Measurements from ENCODE around the gene MYMX.
"Not testable (repeated sequence)": the region's sequence is repeated elsewhere in the genome, so short reads cannot be mapped to it uniquely, and the experiment has no call there.

Gene MYMX

DNA sequence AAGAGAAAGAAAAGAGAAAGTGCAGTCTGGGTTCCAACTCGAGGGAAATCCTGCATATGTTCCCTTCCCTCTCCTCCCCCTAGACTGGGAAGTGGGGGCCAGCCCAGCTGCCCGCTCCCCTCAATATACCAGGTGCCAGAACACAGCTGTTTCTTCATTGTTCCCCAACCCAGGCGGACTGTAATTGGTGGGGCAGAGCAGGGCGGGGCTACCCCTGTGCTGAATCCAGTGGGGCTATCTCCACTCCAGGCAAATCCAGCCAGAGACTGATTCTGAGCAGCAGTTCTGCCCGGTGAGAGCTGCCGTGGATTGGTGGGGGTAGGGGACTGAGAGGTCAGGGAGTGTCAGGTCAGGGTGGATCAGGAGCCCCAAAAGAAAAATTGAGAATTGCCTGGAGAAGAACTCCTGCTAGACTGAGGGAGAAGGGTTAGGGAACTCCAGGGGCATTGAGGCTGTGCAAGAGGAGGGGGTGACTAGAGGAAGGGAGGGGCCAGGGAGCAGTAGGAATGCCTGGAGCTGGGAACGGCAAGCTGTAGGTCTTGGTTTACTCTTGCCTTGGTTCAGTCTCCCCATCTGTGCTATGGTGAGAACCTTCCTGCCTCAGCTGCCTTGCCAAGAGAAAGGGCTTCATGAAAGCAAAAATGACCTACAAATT, at the start of gene MYMX:
TSS of gene MYMX (plus strand) at position 250 of the 655 bp plus-strand sequence. CDS start 546 bp downstream, outside the sequence.
- no peak for DNase-seq

DNA sequence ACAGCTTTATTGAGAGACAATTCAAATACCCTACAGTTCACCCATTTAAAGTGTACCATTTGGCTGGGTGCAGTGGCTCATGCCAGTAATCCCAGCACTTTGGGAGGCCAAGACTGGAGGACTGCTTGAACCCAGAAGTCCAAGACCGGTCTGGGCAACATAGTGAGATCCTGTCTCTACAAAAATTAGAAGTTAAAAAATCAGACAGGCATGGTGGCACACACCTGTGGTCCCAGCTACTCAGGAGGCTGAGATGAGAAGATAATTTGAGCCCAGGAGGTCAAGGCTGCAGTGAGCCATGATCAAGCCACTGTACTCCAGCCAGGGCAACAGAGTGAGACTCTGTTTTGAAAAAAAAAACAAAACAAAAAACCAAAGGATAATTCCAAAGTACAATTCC, 49.2 kb upstream of the MYMX start:
- no peak for DNase-seq

DNA sequence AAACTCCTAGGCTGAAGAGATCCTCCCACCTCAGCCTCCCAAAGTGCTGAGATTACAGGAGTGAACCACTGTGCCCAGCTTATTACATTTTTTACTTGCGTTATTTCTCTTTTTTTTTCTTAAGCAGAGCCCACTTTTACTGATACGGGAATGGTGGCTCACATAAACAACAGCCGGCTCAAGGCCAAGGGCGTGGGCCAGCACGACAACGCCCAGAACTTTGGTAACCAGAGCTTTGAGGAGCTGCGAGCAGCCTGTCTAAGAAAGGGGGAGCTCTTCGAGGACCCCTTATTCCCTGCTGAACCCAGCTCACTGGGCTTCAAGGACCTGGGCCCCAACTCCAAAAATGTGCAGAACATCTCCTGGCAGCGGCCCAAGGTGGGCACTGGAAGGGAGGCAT, 47.6 kb upstream of the MYMX start:
- no peak for DNase-seq

DNA sequence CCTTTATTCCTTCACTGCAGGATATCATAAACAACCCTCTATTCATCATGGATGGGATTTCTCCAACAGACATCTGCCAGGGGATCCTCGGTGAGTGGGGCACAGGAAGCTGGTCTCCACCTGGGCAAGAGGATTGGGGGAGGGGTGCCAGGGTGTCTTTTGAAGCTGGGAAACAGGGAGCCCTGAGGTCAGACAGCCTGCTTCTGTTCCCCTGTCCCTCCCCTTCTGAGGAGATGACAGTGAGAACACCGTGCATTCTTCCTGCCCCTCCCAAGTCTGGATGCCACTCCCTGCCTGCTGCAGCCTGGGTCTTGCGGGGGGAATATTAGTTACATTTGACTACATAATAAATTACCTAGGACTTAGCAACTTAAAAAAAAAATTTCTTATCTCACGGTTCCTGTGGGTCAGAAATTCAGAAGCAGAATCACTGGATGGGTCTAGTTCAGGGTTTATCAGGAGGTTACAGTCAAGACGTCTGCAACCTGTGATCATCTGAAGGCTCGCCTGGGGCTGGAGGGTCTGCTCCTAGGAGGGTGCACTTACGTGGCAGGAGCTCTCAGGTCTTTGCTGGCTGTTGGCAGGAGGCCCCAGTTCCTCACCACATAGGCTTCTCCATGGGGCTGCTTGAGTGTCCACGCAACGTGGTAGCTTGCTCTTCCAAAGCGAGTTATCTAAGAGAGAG, 46.7 kb upstream of the MYMX start:
- no peak for DNase-seq

DNA sequence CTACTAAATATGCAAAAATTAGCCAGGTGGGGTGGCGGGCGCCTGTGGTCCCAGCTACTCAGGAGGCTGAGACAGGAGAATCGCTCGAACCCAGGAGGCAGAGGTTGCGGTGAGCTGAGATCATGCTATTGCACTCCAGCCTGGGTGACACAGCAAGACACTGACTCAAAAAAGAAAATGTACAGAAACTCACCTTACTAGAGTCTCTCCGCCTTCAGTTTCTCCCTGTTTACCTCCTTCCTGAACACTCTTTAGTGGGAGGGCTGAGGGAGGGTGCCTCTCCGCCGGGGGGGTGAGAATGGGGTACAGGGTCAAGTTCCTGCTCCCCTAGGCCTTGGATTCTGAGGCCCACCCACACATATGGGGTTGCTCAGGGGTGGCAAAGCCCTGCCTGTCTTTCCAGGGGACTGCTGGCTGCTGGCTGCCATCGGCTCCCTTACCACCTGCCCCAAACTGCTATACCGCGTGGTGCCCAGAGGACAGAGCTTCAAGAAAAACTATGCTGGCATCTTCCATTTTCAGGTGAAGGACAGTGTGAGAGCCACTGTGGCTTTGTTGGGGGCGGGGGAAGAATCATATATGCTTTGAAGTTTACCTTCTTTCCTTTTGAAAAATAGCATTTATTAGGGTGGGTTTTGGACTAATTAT, 44.7 kb upstream of the MYMX start:
- DNase-seq: no peak

DNA sequence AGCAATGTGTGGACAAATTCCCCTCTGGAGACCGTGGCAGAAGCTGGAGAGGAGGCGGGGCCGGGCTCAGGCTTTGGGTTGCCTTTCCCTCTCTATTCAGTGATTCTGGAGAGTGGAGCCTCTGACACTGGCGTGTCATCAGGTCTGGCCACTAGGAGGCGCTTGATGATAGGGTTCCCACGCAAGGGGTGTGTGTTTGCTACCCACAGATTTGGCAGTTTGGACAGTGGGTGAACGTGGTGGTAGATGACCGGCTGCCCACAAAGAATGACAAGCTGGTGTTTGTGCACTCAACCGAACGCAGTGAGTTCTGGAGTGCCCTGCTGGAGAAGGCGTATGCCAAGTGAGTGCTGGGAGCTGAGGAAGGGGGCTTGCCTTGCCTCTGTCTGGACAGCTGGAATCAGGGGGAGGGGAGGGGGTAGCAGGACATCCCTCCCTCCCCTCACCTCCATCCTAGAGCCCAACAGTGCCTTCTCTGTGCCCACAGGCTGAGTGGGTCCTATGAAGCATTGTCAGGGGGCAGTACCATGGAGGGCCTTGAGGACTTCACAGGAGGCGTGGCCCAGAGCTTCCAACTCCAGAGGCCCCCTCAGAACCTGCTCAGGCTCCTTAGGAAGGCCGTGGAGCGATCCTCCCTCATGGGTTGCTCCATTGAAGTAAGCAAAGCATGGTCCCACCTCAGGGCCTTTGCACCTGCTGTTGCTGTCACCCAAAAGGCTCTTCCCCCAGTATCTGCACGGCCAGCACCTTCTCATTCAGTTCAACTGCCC, 43.8 kb upstream of the MYMX start:
- peak; percentile 64 for DNase-seq

DNA sequence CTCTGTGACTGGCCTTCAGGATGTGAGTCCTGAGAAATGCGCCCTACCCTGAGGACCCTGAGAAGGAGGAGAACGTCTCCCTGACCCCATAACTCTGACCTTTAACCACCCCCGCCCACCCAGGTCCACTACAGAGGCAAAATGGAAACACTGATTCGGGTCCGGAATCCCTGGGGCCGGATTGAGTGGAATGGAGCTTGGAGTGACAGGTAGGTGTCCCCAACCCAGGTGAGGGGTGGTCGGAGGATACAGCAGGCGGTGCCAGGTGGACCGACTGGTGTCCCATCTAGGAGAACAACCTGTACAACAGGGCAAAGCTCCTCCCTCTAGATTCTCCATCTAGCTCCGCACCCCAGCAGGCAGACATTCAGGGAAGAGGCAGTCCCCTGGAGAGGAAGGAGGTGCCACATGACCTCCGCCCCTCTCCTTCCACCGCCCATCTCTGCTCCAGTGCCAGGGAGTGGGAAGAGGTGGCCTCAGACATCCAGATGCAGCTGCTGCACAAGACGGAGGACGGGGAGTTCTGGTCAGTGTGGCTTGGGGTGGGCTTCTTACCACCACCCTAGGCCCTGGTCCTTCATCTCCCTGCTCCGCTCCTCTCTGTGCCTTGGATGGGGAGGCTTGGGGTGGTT, 40.5 kb upstream of the MYMX start:
- no peak for DNase-seq

DNA sequence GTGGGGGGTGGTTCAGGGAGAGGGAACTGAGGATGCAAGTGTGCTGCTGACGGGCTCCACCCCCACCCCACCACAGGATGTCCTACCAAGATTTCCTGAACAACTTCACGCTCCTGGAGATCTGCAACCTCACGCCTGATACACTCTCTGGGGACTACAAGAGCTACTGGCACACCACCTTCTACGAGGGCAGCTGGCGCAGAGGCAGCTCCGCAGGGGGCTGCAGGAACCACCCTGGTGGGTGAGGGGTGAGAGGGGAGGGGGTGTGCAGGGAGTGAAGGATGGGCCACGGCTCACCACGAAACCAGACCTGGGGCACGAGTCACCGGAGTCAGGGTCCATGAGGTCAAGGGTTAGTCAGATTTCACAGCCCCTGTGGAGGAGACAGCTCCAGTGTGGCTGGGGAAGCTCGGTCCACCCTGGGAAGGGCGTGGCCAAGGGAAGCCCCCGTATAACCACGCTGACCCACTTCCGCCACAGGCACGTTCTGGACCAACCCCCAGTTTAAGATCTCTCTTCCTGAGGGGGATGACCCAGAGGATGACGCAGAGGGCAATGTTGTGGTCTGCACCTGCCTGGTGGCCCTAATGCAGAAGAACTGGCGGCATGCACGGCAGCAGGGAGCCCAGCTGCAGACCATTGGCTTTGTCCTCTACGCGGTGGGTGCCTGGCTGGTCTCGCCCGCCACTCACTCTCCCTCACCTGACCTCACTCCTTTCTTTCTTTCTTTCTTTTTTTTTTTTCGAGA, 39.8 kb upstream of the MYMX start:
- DNase-seq: no peak

DNA sequence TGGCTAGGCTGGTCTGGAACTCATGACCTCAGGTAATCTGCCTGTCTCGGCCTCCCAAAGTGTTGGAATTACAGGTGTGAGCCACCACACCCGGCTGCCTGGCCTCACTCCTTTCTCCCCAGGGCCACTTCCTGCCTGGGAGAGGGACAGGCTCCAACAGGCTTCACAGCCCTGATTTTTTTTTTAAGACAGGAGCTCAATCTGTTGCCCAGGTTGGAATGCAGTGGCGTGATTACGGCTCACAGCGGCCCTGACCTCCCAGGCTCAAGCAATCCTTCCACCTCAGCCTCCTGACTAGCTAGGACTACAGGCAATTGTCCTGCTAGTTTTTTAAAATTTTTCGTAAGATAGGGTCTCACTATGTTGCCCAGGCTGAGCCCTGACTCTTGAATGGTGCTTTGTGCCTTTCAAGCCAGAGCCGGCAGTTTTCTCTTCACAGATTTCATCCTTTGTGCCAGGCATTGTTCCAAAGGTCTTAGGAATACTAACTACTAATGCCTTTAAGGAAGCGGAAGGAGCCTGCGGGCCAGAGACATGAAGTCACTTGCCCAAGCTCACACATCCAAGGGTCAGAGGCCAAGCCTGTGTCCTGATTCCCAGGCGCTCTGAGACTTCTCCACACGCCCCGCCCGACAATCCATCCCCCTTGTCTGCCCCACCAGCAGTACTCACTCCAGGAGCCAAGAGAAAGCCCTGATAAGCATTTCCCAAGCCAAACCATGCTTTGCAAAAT, 38.9 kb upstream of the MYMX start:
- no peak for DNase-seq

DNA sequence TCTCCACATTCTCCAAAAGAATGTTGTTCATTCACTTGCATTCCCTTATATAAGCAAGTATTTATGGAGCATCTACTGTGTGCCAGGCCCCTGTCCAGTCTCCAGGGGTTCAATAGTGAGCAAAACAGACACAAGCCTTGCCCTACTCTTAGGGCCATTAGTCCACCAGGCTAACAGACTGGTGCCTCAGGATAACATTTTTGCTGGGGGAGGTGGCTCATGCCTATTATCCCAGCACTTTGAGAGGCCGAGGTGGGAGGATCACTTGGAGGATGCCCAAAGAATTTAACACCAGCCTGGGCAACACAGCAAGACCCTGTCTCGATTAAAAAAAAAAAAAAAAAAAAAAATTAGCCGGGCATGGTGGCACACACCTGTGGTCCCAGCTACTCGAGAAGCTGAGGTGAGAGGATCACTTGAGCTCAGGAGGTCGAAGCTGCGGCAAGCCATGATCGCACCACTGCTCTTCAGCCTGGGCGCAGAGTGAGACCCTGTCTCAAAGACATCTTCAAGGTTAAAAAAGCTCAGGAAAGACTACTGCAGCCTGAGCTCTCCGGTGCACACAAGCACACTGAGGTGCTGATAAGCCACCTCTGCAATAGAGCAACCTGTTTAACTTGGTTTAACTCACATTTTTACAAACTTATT, 38.2 kb upstream of the MYMX start:
- no peak for DNase-seq

DNA sequence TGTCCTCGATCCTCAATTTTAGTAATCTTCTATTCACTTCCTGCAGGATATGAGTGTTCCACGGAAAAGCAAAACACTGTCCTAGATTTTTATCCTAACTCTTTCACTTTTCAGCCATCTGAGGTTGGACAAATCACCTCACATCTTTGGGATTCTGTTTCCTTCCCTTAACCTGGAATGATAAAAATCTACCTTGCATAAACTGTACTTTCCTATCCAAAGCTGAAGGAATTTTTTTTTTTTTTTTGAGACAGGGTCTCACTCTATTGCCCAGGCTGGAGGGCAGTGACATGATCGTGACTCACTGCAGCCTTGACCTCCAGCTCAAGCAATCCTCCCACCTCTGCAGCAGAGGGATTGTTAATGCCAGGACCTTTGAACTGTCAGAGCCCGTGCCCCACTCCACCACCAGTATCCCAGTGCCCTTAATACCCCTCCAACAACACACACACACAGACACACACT, 37.6 kb upstream of the MYMX start:
- no peak for DNase-seq

DNA sequence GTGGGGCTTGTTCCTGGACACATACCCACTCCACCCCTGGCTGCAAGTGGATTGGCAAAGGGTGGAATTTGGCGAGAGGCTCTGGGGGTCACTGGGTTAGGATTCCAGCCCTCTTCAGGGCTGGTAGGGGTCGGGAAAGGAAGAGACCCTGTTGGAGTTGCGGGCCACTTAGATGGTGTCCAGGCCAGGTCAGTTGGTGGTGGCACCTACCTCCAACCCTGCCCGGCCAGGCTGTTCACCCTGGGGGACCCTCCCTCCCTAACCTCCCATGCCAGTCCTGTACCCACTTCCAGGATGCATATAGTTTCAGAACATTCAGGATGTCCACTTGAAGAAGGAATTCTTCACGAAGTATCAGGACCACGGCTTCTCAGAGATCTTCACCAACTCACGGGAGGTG, 37.1 kb upstream of the MYMX start:
- no peak for DNase-seq

DNA sequence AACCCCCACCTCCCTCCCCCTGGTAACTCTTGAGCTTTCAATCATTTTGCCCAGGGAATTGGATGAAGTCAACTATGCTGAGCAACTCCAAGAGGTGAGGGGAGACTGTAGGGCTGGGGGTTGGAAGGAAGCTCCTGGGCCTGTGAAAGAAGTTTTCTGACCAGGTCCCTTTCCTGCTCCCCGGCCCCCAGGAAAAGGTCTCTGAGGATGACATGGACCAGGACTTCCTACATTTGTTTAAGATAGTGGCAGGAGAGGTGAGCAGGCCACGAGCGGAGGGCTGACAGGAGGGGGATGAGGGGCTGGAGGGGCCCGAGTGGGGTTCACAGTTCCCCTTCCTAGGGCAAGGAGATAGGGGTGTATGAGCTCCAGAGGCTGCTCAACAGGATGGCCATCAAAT, 36.3 kb upstream of the MYMX start:
- no peak for DNase-seq

DNA sequence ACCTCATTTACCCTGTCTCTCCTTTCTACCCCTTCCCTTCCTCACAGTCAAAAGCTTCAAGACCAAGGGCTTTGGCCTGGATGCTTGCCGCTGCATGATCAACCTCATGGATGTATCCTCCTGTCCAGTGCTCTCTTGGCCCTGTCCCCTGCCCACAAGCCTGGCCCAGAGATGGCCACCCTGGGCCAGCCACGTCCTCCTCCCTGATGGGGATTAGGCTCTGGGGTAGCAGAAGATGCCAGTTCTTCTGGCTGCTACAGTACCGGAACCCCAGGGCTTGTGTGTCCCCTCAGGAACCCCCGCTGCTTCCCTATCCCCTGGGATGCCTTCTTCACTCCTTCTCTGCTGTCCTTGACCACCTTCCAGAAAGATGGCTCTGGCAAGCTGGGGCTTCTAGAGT, 35.8 kb upstream of the MYMX start:
- no peak for DNase-seq

DNA sequence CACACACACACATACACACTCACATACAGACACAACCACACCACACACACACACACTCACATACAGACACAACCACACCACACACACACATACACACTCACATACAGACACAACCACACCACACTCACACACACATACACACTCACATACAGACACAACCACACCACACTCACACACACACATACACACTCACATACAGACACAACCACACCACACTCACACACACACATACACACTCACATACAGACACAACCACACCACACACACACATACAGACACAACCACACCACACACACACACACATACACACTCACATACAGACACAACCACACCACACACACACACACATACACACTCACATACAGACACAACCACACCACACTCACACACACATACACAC, 34.9 kb upstream of the MYMX start:
- DNase-seq: not testable (repeated sequence)

DNA sequence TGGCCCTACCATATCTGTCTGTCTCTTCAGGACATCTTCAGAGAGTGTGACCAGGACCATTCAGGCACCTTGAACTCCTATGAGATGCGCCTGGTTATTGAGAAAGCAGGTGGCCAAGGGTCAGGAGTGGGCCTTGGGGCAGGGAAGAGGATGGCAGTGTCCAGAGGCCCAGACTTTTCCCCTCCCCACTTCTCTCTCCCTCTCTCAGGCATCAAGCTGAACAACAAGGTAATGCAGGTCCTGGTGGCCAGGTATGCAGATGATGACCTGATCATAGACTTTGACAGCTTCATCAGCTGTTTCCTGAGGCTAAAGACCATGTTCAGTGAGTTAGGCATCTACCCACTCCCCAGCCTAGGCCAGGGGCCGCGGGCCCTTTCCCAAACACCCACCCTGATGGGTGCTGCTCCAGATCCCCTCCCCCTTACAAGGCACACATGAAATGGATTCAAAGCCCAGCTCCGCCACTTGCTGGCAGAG, 33.8 kb upstream of the MYMX start:
- no peak for DNase-seq

DNA sequence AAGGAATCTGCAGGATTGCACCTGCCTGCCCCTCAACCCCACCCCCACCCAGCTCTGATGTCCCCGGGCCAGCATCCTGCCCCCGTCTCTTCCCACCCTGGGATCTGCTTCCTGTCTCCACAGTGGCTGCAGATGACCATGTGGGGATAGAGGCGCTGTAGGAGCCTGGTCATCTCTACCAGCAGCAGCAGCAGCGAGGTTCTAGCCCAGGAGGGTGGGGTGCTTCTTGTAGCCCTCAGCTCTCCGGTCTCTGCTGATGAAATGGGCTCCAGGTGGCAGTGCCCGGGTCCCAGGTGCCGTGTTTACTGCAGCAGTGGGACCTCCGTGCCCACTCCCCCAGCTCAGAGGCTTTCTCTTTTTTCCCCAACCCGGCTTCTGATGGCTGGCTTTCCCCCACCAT, 32.9 kb upstream of the MYMX start:
- DNase-seq: no peak

DNA sequence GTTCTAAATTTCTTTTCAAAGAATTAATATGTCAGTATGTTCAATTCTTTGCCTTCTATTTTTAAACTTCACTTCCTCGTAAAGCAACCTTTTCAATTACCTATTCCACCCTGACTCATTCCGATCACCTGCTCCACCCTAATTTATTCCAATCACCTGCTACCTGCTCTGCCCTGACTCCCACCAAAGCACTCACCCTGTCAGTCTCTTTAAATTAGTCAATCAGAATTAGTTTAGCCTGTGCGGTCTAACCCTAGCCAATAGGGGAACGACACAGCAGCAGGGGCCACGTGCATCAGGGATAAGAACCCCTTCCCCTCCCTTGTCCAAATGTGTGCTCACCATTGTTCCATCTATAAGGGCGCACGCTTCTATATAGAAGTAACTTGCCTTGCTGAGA, 31.4 kb upstream of the MYMX start:
- not testable (repeated sequence) for DNase-seq

DNA sequence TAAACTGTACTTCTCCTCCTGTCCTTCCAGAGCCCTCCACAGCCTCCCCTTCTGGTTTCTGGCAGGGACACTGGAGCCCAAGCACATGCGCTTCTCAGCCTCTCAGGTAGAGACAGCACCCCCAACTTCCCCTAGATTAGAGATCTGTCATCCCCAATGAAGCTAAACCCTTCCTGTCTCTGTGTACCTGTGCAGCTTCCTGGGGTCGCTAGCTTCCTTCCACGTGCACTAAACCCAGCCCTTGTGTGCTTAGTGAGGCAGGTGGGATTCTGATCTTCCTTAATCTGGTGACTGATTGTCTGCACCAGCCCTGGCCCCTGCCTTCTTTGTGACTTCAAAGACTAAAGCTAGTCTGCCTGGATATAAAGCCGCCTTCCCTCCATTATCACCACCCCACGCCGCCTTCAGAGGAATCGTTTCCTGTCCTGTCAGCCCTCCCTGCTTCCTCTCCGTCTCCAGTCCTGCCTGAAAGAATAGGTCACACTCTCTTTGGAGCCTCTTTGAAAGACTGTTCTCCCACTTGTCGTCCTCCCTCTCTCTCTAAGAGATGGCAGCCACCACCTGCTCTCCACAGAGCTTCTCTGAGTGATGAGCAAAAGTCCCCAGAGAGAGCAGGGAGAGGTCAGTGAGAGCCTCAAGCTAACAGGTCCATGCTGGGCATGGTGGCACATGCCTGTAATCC, 30.6 kb upstream of the MYMX start:
- no peak for DNase-seq

DNA sequence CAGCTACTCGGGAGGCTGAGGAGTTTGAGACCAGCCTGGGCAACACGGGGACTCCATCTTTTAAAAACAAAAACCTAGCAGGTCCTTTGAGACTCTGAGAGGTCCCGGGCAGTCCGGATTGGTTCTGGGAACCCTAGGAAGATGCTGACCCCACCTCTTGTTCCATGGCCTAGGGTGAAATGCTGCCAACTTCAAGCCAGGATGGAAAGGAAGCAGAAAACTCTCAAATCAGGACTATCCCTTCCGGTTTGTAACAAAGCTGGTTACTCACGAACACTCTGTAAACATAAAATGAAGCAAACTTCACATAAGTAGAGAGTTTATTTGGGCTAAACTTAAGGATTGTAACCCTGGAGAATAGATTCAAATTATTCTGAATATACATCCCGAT, 30.1 kb upstream of the MYMX start:
- no peak for DNase-seq
